Erythroblast (primary cell): ENCODE results near the gene ESPL1.

Experiments used
- GATA1 ChIP-seq: IDR thresholded peaks from 2 replicates; pipeline ENCODE4 v1.6.1; 2011; ENCODE audit warnings: low read depth, mild to moderate bottlenecking, control low read depth, low read length, moderate library complexity
- POLR2A ChIP-seq: IDR thresholded peaks from 2 replicates; pipeline ENCODE4 v1.6.1; 2011; ENCODE audit warnings: mild to moderate bottlenecking, low read length

- TF ChIP-seq POLR2A (no peak), GATA1 (no peak)
Measured at GRCh38 chr12:53254816-53255545, 13.1 kb upstream of the ESPL1 start.
